CD8-positive, alpha-beta memory T cell (primary cell): ENCODE results near the gene LYPD4. TPM values are rescaled to one million over a fixed set of nuclear protein-coding genes. Genes with fewer than 3 reads are reported as not detected.

ENCODE experiments used
- CTCF ChIA-PET: fragments of 350-600 bp; sonication (Branson Sonifier 250); formaldehyde crosslinking; loops from one replicate; lab custom pipeline; 2021; ENCODE audit warnings: antibody characterized with exemption; lab: Charles Lee
- POLR2A ChIA-PET: fragments of 350-600 bp; sonication (Branson Sonifier 250); formaldehyde crosslinking; loops from one replicate; lab custom pipeline; 2021; ENCODE audit warnings: antibody characterized with exemption; lab: Charles Lee
- DNase-seq, 5 donors: peaks; one replicate each; pipeline versions ENCODE4 v3.0.0 to v3.0.0-alpha.2; 2020 to 2022; ENCODE audit warnings: mixed read lengths in 1 of 5
- H3K27ac ChIP-seq: one replicate; pipeline ENCODE4 v1.7.0; 2013; ENCODE audit warnings: low read depth, mild to moderate bottlenecking, low read length, moderate library complexity
- H3K27me3 ChIP-seq: 2 replicates; pipeline ENCODE4 v1.7.0; 2013; ENCODE audit warnings: low read length, mild to moderate bottlenecking; ENCODE audit not compliant: insufficient read depth, poor library complexity, severe bottlenecking
- H3K36me3 ChIP-seq: 2 replicates; pipeline ENCODE4 v1.7.0; 2013; ENCODE audit warnings: mild to moderate bottlenecking, low read length, moderate library complexity; ENCODE audit not compliant: insufficient read depth
- H3K4me1 ChIP-seq: 2 replicates; pipeline ENCODE4 v1.7.0; 2013; ENCODE audit warnings: mild to moderate bottlenecking, low read length, moderate library complexity; ENCODE audit not compliant: insufficient read depth
- H3K4me3 ChIP-seq: 2 replicates; pipeline ENCODE4 v1.7.0; 2013; ENCODE audit warnings: mild to moderate bottlenecking, low read length
- H3K9me3 ChIP-seq: 2 replicates; pipeline ENCODE4 v1.7.0; 2013; ENCODE audit warnings: mild to moderate bottlenecking, low read length
- H3K27ac Mint-ChIP-seq, 8 donors: one replicate each; pipeline ENCODE4 v1.8.0; 2020 to 2021; ENCODE audit warnings: mixed read lengths in 8 of 8, mild to moderate bottlenecking in 6 of 8, inconsistent platforms in 3 of 8, moderate library complexity in 3 of 8
- H3K27me3 Mint-ChIP-seq, 2 donors: one replicate each; pipeline ENCODE4 v1.8.0; 2020 to 2021; ENCODE audit warnings: mixed read lengths in 2 of 2, mild to moderate bottlenecking in 1 of 2, moderate library complexity in 1 of 2
- H3K36me3 Mint-ChIP-seq, 3 donors: one replicate each; pipeline ENCODE4 v1.8.0; 2020 to 2021; ENCODE audit warnings: mixed read lengths in 3 of 3, inconsistent platforms in 1 of 3, mild to moderate bottlenecking in 1 of 3
- H3K4me1 Mint-ChIP-seq, 3 donors: one replicate each; pipeline ENCODE4 v1.8.0; 2020 to 2021; ENCODE audit warnings: mixed read lengths in 3 of 3, inconsistent platforms in 1 of 3, mild to moderate bottlenecking in 1 of 3
- H3K4me3 Mint-ChIP-seq, 7 donors: one replicate each; pipeline ENCODE4 v1.8.0; 2020 to 2021; ENCODE audit warnings: mixed read lengths in 7 of 7, mild to moderate bottlenecking in 6 of 7, moderate library complexity in 4 of 7, inconsistent platforms in 2 of 7
- H3K9me3 Mint-ChIP-seq, 5 donors: one replicate each; pipeline ENCODE4 v1.8.0; 2020 to 2022; ENCODE audit warnings: mixed read lengths in 5 of 5, mild to moderate bottlenecking in 3 of 5, moderate library complexity in 2 of 5, inconsistent platforms in 1 of 5
- polyA plus RNA-seq: library from polyadenylated mRNA; unstranded; fragments of 300-500 nt; fragmentation: Illumina TruSeq; gene quantifications from one replicate; pipeline ENCODE4 v1.2.3, GENCODE V29; 2021
- total RNA-seq, 2 experiments: library from RNA; stranded (reverse); gene quantifications; one replicate each; pipeline ENCODE4 v1.2.3, GENCODE V29; 2021

Gene LYPD4
- total and polyA plus RNA-seq, 3 experiments from 2014 or later: not detected

DNA sequence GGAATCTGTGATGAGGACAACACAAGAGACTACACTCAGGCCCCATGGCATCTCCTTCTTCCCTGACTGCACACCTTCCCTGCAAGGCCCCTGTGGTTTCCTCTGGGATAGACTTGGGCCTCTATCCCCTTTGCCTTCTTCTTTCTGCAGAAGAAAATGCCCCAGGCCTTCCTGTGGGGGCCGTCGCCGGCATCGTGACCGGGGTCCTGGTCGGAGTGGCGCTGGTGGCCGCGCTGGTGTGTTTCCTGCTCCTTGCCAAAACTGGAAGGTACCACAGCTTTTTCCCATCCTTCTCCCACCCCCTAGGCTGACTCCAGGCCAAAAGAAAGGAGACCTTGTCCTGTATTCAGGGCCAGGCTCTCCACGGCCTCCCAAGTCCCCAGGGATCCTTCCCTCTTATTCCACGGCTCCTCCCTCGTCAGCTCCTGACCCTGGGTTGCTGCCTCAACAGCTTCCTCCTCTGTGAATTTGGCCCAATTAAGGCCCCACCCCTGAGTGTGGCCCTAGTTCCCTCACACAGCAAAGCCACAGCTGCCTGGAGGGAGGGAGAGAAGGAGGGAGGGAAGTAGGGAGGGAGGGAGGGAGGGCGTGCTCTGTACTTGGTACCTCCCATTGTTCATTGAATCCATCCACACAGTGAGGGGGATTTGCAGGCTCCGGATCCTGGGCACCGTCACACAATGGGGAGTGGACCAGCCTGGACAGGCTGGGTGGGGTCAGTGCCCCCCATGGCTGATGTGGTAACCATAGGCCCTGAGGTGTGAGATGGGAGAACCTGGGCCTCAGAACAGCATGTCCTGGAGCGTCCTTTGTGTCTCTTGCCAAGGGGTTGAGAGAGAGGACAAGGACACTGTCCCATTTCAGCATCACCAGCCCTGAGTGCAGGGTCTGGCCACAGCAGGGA is 35.6 kb downstream of the LYPD4 start:
- Histone ChIP-seq H3K4me3 (no peak overlapping the region), H3K9me3 (no peaks in the 10 kb centered on the region), H3K36me3 (no peaks in the 10 kb centered on the region), H3K27me3 (no peaks in the 10 kb centered on the region), H3K4me1 (no peaks in the 10 kb centered on the region), H3K27ac (no peak overlapping the region)
- Mint-ChIP-seq H3K9me3 (peaks cover 0 to 2% (median 0%) of the 10 kb centered on the region in 5 donors), H3K27me3 (peaks cover 5 to 31% of the 10 kb centered on the region in 2 donors), H3K4me1 (no peaks in the 10 kb centered on the region), H3K36me3 (peaks cover 0 to 3% (median 1%) of the 10 kb centered on the region in 3 donors), H3K4me3 (no peak overlapping the region), H3K27ac (no peak overlapping the region)
- POLR2A ChIA-PET: no interaction called here
- no peak for DNase-seq
- CTCF ChIA-PET: no interaction called here

DNA sequence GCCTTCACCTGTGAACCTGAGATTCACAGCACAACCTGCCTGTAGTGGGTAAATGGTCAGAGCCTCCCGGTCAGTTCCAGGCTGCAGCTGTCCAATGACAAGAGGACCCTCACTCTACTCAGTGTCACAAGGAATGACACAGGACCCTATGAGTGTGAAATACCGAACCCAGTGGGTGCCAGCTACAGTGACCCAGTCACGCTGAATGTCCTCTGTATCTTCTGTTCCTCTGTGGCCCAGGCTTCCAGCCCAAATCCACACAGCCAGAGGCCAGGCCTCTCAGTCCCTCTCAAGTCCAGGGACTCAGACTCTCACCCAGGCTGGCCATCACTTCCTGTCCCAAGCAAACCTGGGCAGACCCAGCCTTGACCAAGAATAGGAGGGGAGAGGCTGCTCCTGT is 37.3 kb downstream of the LYPD4 start:
- no peak overlapping the region for H3K27ac Mint-ChIP-seq
- H3K27ac ChIP-seq: no peak overlapping the region
- H3K9me3 Mint-ChIP-seq: no peaks in the 10 kb centered on the region
- peaks cover 0 to 4% (median 1%) of the 10 kb centered on the region in 3 donors for H3K4me1 Mint-ChIP-seq
- peaks cover 4 to 26% of the 10 kb centered on the region in 2 donors for H3K27me3 Mint-ChIP-seq
- no peak overlapping the region for H3K4me3 Mint-ChIP-seq
- ChIA-PET CTCF (interaction anchor here (0.8 kb wide), 1 partner anchor 12 kb away, joined by 3 read pairs; no protein-coding TSS in a partner anchor), POLR2A (no interaction called here)
- DNase-seq: no peak
- H3K36me3 Mint-ChIP-seq: peaks cover 0 to 1% (median 0%) of the 10 kb centered on the region in 3 donors
- no peaks in the 10 kb centered on the region for H3K4me1 ChIP-seq
- no peaks in the 10 kb centered on the region for H3K36me3 ChIP-seq
- no peaks in the 10 kb centered on the region for H3K9me3 ChIP-seq
- H3K4me3 ChIP-seq: no peak overlapping the region
- no peaks in the 10 kb centered on the region for H3K27me3 ChIP-seq

DNA sequence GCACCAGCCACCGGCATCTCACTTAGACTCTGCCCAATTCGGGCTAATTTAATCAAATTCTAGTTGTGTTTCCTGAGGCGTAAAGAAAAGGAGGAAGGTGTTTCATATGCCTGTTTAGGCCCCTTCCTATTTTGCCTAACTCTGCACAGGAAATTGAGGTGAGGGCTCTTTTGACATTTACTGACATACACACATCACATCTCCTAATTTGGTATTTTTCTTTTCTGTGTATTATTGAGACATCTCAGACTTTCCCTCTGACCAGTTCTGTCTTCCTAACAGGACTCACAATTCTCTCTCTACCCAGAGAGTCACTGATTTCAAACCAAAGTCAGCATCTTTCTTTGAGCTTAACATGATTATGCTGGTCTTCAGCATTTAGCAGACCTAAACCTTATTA is 40.1 kb downstream of the LYPD4 start:
- H3K27ac Mint-ChIP-seq: peak overlapping the region in 1 of 8 donors; percentile 25
- no peaks in the 10 kb centered on the region for H3K9me3 Mint-ChIP-seq

DNA sequence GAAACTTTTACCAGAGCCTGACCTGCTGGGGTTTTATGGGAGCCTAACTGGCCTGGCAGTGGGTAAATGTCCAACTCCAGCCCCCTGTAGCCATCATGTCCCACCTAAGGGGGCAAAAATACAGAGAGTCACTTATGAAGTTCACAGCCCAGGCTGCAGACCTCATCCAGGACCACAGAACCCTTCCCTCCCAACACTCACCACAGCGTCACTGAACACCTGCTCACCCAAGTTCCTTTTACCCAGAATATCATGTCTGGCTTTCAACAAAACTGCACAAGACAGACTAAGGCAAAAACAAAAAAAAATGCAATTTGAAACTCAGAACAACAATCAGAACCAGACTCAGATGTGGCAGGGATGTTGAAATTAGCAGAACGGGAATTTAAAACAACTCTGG is 41.7 kb downstream of the LYPD4 start:
- peaks cover 2 to 12% of the 10 kb centered on the region in 2 donors for H3K27me3 Mint-ChIP-seq
- POLR2A ChIA-PET: interaction anchor here (0.6 kb wide), 2 partner anchors 27 to 328 kb away, joined by 3 to 4 read pairs; no protein-coding TSS in a partner anchor
- Histone ChIP-seq H3K27ac (no peak overlapping the region), H3K4me3 (no peak overlapping the region), H3K36me3 (no peaks in the 10 kb centered on the region), H3K4me1 (no peaks in the 10 kb centered on the region), H3K27me3 (no peaks in the 10 kb centered on the region), H3K9me3 (no peaks in the 10 kb centered on the region)
- H3K9me3 Mint-ChIP-seq: no peaks in the 10 kb centered on the region
- no peak overlapping the region for H3K27ac Mint-ChIP-seq
- no peak for DNase-seq
- H3K4me3 Mint-ChIP-seq: no peak overlapping the region
- H3K4me1 Mint-ChIP-seq: peaks cover 0 to 4% (median 4%) of the 10 kb centered on the region in 3 donors
- no peaks in the 10 kb centered on the region for H3K36me3 Mint-ChIP-seq
- CTCF ChIA-PET: interaction anchor here (2.7 kb wide), 1 partner anchor 9 kb away, joined by 10 read pairs; no protein-coding TSS in a partner anchor

More for the DNA sequence above, 40.1 kb downstream of the LYPD4 start:
- Histone ChIP-seq H3K4me3 (no peak overlapping the region), H3K9me3 (no peaks in the 10 kb centered on the region), H3K36me3 (no peaks in the 10 kb centered on the region), H3K27ac (no peak overlapping the region), H3K27me3 (no peaks in the 10 kb centered on the region), H3K4me1 (no peaks in the 10 kb centered on the region)
- Mint-ChIP-seq H3K4me3 (no peak overlapping the region), H3K27me3 (peaks cover 1 to 20% of the 10 kb centered on the region in 2 donors), H3K36me3 (peaks cover 0 to 1% (median 0%) of the 10 kb centered on the region in 3 donors), H3K4me1 (peaks cover 0 to 4% (median 4%) of the 10 kb centered on the region in 3 donors)
- no peak for DNase-seq
- POLR2A ChIA-PET: no interaction called here
- CTCF ChIA-PET: interaction anchor here (1.3 to 2.7 kb wide), 2 partner anchors 9 to 11 kb away, joined by 5 to 10 read pairs; no protein-coding TSS in a partner anchor

DNA sequence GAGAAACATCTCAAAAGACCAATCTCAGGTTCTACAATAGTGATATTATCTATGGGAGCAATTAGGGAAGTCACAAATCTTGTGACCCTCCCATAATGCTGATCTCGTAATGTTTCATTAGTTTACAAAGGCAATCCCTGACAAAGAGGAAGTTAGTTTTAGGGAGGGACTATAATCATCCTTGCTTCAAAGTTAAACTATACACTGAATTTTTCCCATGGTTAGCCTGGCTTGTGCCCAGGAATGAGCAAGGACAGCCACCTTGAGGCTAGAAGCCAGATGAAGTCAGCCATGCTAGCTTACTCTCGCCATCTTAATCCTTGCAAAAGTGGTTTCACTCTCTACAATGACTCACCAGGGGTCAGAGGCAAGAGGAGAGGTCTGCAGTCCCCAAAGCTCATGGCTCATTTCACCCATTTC is 42.7 kb downstream of the LYPD4 start:
- H3K4me3 Mint-ChIP-seq: no peak overlapping the region
- no peak overlapping the region for H3K27ac ChIP-seq
- H3K4me1 Mint-ChIP-seq: peaks cover 0 to 4% (median 4%) of the 10 kb centered on the region in 3 donors
- no peak overlapping the region for H3K4me3 ChIP-seq
- no peaks in the 10 kb centered on the region for H3K4me1 ChIP-seq
- peak overlapping the region in 1 of 8 donors; percentile 8 for H3K27ac Mint-ChIP-seq
- H3K36me3 ChIP-seq: no peaks in the 10 kb centered on the region
- H3K36me3 Mint-ChIP-seq: no peaks in the 10 kb centered on the region
- CTCF ChIA-PET: interaction anchor here (1.1 to 2.7 kb wide), 2 partner anchors 8 to 50 kb away, joined by 3 to 10 read pairs; no protein-coding TSS in a partner anchor
- no peaks in the 10 kb centered on the region for H3K27me3 ChIP-seq
- POLR2A ChIA-PET: no interaction called here
- H3K27me3 Mint-ChIP-seq: peaks cover 3 to 13% of the 10 kb centered on the region in 2 donors
- no peak for DNase-seq
- no peaks in the 10 kb centered on the region for H3K9me3 Mint-ChIP-seq
- no peaks in the 10 kb centered on the region for H3K9me3 ChIP-seq

DNA sequence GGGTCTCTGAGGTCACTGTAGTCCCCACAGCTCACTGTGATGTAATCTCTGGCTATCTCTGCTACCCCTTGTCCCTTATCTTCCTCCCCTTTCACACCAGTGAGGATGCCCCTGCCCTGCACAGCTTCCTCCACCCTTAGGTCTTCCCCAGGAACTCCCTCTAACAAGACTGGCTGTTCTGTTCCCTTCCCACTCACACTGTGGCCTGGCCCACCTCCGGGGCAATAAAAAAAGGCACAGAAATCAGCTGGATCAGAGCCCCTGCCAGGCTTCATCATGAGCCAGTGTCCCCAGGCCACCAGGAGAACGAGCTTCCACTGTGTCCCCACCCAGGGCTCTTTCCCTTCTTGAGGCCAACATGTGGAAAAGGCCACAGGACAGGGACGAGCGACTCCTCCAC is 43.5 kb downstream of the LYPD4 start:
- no peaks in the 10 kb centered on the region for H3K9me3 ChIP-seq
- peaks cover 0 to 4% (median 4%) of the 10 kb centered on the region in 3 donors for H3K4me1 Mint-ChIP-seq
- no peak overlapping the region for H3K27ac Mint-ChIP-seq
- peaks cover 3 to 16% of the 10 kb centered on the region in 2 donors for H3K27me3 Mint-ChIP-seq
- H3K36me3 ChIP-seq: no peaks in the 10 kb centered on the region
- no peaks in the 10 kb centered on the region for H3K9me3 Mint-ChIP-seq
- no peaks in the 10 kb centered on the region for H3K36me3 Mint-ChIP-seq
- H3K4me3 ChIP-seq: no peak overlapping the region
- CTCF ChIA-PET: interaction anchor here (1.1 kb wide), 1 partner anchor 49 kb away, joined by 3 read pairs; no protein-coding TSS in a partner anchor
- DNase-seq: no peak
- H3K4me1 ChIP-seq: no peaks in the 10 kb centered on the region
- POLR2A ChIA-PET: no interaction called here
- H3K27ac ChIP-seq: no peak overlapping the region
- no peaks in the 10 kb centered on the region for H3K27me3 ChIP-seq
- H3K4me3 Mint-ChIP-seq: no peak overlapping the region

DNA sequence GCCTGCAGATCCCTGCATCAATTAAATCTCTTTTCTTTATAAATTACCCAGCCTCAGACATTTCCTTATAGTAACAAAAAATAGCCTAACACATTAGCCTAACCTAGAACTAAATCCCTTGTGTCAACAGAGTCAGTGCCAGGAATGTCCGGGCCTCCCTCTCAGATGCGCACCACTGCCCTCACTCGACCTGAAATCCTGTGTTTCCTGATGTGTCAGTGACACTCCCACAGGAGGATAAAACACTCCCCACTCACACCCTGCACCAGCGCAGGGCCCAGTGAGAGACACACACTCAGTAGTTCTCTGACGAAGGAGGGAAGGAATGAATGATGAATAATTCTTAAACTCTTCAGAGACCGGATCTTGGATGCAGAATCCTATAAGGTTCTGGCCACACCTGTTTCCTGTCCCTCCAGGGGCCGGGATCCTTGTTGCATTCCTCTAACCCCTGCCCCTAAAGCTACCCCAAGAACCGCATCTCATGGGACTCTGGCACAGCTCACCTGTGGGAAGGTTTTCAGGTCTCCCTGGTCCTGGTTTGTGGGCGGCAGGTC is 45.0 kb downstream of the LYPD4 start:
- POLR2A ChIA-PET: no interaction called here
- Mint-ChIP-seq H3K27ac (no peak overlapping the region), H3K36me3 (no peaks in the 10 kb centered on the region), H3K27me3 (peaks cover 6 to 17% of the 10 kb centered on the region in 2 donors), H3K4me1 (peaks cover 0 to 7% (median 4%) of the 10 kb centered on the region in 3 donors), H3K4me3 (no peak overlapping the region), H3K9me3 (no peaks in the 10 kb centered on the region)
- Histone ChIP-seq H3K4me3 (no peak overlapping the region), H3K27me3 (no peaks in the 10 kb centered on the region), H3K4me1 (no peaks in the 10 kb centered on the region), H3K27ac (no peak overlapping the region), H3K36me3 (no peaks in the 10 kb centered on the region), H3K9me3 (no peaks in the 10 kb centered on the region)
- CTCF ChIA-PET: interaction anchor here (1.5 kb wide), 1 partner anchor 15 kb away, joined by 4 read pairs; no protein-coding TSS in a partner anchor
- DNase-seq: no peak
